Nephron progenitor cell (in vitro differentiated cells): ENCODE data around the gene SND1.

ENCODE experiments used
- DNase-seq: peaks from one replicate; pipeline ENCODE4 v3.0.0; 2021
- H3K27ac Mint-ChIP-seq: 2 replicates; pipeline ENCODE4 v1.8.0; 2021; ENCODE audit warnings: mild to moderate bottlenecking, moderate library complexity, mixed read lengths
- H3K27me3 Mint-ChIP-seq: 2 replicates; pipeline ENCODE4 v1.8.0; 2021; ENCODE audit warnings: mild to moderate bottlenecking, low read depth, mixed read lengths; ENCODE audit not compliant: poor library complexity
- H3K36me3 Mint-ChIP-seq: 2 replicates; pipeline ENCODE4 v1.8.0; 2021; ENCODE audit warnings: low read depth, mixed read lengths
- H3K4me1 Mint-ChIP-seq: 2 replicates; pipeline ENCODE4 v1.8.0; 2021; ENCODE audit warnings: mixed read lengths
- H3K4me3 Mint-ChIP-seq: 2 replicates; pipeline ENCODE4 v1.8.0; 2021; ENCODE audit warnings: mild to moderate bottlenecking, moderate library complexity, mixed read lengths
- H3K9me3 Mint-ChIP-seq: 2 replicates; pipeline ENCODE4 v1.8.0; 2021; ENCODE audit warnings: mild to moderate bottlenecking, moderate library complexity, mixed read lengths
- TF ChIP-seq, protein P1 (sequence below): fragments of 200-600 bp; sonication (generic); IDR thresholded peaks from 2 replicates; pipeline ENCODE4 v1.5.0; 2021; ENCODE audit warnings: antibody characterized with exemption

Gene SND1

DNA sequence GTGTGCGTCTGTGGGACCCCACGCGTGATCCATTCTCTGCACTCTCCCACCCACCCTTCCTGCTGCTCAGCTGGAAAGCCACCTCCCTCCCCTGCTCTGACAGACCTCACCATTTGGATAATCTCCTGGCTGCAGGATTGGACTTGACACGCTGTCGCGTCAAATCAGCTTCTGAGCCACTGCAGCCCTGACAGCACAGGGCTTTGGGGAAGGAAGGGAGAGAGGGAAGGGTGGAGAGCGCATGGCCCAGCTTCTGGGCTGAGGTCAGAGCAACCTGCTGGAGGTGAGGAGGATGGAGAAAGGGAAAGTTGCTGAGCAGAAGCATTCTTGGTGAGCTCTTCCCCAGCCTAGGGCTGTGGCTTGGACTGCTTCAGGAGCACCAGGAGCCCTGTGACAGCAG lies 428.2 kb downstream of the SND1 start:
- Mint-ChIP-seq H3K4me3 (no peak overlapping the region), H3K27ac (no peak overlapping the region), H3K4me1 (peaks cover 60% of the 10 kb centered on the region), H3K27me3 (peaks cover 4% of the 10 kb centered on the region), H3K36me3 (peaks cover 4% of the 10 kb centered on the region), H3K9me3 (no peaks in the 10 kb centered on the region)
- TF ChIP-seq, protein P1, sequence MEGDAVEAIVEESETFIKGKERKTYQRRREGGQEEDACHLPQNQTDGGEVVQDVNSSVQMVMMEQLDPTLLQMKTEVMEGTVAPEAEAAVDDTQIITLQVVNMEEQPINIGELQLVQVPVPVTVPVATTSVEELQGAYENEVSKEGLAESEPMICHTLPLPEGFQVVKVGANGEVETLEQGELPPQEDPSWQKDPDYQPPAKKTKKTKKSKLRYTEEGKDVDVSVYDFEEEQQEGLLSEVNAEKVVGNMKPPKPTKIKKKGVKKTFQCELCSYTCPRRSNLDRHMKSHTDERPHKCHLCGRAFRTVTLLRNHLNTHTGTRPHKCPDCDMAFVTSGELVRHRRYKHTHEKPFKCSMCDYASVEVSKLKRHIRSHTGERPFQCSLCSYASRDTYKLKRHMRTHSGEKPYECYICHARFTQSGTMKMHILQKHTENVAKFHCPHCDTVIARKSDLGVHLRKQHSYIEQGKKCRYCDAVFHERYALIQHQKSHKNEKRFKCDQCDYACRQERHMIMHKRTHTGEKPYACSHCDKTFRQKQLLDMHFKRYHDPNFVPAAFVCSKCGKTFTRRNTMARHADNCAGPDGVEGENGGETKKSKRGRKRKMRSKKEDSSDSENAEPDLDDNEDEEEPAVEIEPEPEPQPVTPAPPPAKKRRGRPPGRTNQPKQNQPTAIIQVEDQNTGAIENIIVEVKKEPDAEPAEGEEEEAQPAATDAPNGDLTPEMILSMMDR: no peak
- no peak for DNase-seq

DNA sequence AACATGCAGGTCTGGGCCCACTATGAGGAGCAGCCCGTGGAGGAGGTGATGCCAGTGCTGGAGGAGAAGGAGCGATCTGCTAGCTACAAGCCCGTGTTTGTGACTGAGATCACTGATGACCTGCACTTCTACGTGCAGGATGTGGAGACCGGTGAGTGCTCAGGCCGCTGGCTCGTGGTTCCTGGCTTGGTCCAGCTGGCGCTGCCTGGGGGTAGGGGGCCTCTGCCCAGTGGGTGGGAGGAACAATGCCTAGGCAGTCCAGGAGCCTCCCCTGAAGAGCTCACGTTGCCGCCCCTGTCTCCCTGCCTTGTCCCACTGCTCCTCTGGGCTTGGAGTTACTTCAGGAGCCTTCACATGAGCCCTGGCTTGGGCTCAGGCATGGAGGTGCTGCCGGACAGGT lies 429.4 kb downstream of the SND1 start:
- H3K4me1 Mint-ChIP-seq: peaks cover 55% of the 10 kb centered on the region
- H3K27ac Mint-ChIP-seq: no peak overlapping the region
- TF ChIP-seq, protein P1: no peak
- peaks cover 10% of the 10 kb centered on the region for H3K36me3 Mint-ChIP-seq
- no peak for DNase-seq
- no peak overlapping the region for H3K4me3 Mint-ChIP-seq
- no peaks in the 10 kb centered on the region for H3K9me3 Mint-ChIP-seq
- H3K27me3 Mint-ChIP-seq: peaks cover 2% of the 10 kb centered on the region

DNA sequence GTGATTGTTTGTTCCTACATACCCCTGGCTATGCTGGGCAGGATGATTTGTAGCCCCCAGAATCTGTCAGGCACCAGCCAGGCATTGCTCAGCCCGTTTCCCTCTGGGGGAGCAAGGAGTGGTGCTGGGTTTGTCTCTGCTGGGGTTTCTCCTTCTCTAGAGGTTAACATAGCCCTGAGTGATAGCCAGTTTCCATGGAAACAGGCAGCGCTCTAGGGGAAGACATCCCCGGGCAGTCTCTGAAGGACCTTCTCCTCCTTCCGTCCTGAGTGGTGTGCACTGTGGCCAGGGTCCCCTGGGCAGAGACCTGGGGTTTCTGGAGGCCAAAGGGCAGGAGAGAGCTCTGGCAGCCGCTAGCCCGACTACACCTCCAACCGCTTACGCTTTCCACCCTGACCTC lies 429.8 kb downstream of the SND1 start:
- Mint-ChIP-seq H3K9me3 (no peaks in the 10 kb centered on the region), H3K4me1 (peaks cover 50% of the 10 kb centered on the region), H3K4me3 (no peak overlapping the region), H3K27me3 (peaks cover 2% of the 10 kb centered on the region), H3K36me3 (peaks cover 11% of the 10 kb centered on the region), H3K27ac (no peak overlapping the region)
- DNase-seq: no peak
- TF ChIP-seq, protein P1: no peak

DNA sequence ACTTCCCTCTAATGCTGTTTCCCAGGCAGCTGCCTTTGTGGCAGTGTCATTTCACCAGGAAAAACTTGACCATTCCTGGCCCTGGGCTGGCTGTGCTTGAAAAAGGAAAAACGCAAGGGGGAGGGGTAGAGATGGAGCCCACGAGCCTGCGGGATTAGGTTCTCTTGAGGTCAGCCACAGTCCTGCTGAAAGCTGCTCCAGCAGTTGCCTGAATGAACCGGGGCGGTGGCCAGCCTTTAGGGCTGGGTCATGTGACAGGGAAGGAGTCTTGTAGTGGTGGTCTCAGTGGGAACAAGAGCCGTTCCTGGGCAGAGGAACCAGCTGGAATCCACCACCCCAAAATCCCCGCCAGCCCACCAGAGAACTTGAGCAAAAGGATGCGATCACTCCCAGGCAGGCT lies 430.4 kb downstream of the SND1 start:
- Mint-ChIP-seq H3K9me3 (no peaks in the 10 kb centered on the region), H3K27ac (peak overlapping the region; percentile 79), H3K36me3 (peaks cover 18% of the 10 kb centered on the region), H3K4me1 (peaks cover 48% of the 10 kb centered on the region), H3K4me3 (no peak overlapping the region), H3K27me3 (peaks cover 2% of the 10 kb centered on the region)
- DNase-seq: no peak
- TF ChIP-seq, protein P1: no peak

DNA sequence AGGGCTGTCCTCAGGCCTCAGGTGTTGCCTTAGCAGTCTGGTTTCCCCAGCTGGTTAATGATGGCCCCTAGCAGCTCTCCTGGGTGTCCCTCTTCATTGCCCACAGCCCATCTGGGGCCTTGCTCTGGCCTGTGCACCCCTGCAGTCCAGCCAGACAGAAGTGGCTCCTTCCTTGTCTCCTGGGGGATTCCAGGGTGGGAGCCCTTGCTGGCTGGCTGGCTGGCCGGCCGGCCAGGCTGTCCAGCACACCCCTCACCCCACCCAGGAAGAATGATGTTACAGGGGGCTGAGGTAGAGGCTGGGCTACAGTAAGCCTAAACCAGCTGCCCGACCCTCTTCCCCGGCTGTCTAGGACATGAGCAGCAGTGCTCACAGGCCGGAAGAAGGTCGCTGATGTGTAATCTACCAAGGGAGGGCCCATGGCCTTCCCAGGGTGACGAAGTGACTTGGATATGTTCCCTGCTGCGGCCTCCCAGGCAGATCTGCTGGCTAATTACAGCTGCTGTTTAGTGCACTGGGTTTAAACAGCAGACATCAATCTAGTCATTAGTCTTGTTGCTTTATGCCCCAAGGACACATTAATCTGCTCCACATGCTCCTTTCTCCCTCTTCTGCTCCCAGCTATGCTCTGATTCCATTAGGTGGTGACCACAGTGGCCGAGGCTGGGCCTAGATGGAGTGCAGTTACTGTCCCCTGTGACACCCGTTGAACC lies 433.1 kb downstream of the SND1 start:
- Mint-ChIP-seq H3K4me3 (no peak overlapping the region), H3K27ac (peak overlapping the region; percentile 11), H3K9me3 (no peaks in the 10 kb centered on the region), H3K27me3 (no peaks in the 10 kb centered on the region), H3K36me3 (peaks cover 22% of the 10 kb centered on the region), H3K4me1 (peaks cover 47% of the 10 kb centered on the region)
- TF ChIP-seq, protein P1: no peak
- no peak for DNase-seq

DNA sequence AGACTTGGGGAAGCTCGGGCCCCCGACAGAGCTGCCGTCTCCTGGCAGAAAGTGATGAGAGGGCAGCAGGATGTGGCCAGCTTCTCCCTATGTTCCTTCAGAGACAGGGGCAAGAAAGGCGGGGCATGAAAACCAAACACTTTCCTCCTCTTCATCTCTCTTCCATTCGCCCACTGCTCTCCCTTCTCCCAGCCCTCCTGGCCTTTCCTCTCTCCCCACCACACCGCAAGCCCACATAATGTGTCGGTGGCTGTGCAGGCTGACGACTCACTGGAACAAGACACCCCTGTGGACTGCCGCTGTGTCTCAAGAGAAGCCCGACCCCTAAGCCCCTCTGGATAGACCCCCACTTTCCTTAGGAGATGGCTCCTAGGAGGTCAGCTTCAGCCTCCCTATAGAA lies 438.5 kb downstream of the SND1 start:
- TF ChIP-seq, protein P1: no peak
- H3K27me3 Mint-ChIP-seq: peaks cover 4% of the 10 kb centered on the region
- no peak overlapping the region for H3K27ac Mint-ChIP-seq
- peaks cover 3% of the 10 kb centered on the region for H3K4me1 Mint-ChIP-seq
- H3K4me3 Mint-ChIP-seq: no peak overlapping the region
- no peak for DNase-seq
- H3K9me3 Mint-ChIP-seq: no peaks in the 10 kb centered on the region
- H3K36me3 Mint-ChIP-seq: peaks cover 41% of the 10 kb centered on the region
